GM23248 (cell line): ENCODE results near the gene ANO4. TPM values are rescaled to one million over a fixed set of nuclear protein-coding genes. Genes with fewer than 3 reads are reported as not detected.

Experiments
- DNase-seq: peaks from one replicate; pipeline ENCODE4 v3.0.0-alpha.2; 2015
- H2AFZ ChIP-seq: fragments of 200-600 bp; sonication (generic); 2 replicates; pipeline ENCODE4 v1.6.1; 2016; ENCODE audit warnings: antibody characterized with exemption
- H3F3A ChIP-seq: fragments of 200-600 bp; sonication (generic); 2 replicates; pipeline ENCODE4 v1.6.1; 2016; ENCODE audit warnings: mild to moderate bottlenecking, antibody characterized with exemption, mixed run types; ENCODE audit not compliant: insufficient read depth
- H3K27ac ChIP-seq: fragments of 200-600 bp; sonication (generic); 2 replicates; pipeline ENCODE4 v1.5.1; 2016; ENCODE audit warnings: mild to moderate bottlenecking
- H3K27me3 ChIP-seq: fragments of 200-600 bp; sonication (generic); replicated peaks from 2 replicates; pipeline ENCODE4 v1.6.1; 2016; ENCODE audit warnings: mild to moderate bottlenecking; ENCODE audit not compliant: insufficient read depth
- H3K36me3 ChIP-seq: fragments of 200-600 bp; sonication (generic); 2 replicates; pipeline ENCODE4 v1.6.1; 2016; ENCODE audit warnings: low read depth, mild to moderate bottlenecking
- H3K4me1 ChIP-seq: fragments of 200-600 bp; sonication (generic); 2 replicates; pipeline ENCODE4 v1.6.1; 2016; ENCODE audit warnings: mild to moderate bottlenecking; ENCODE audit not compliant: insufficient read depth
- H3K4me2 ChIP-seq: fragments of 200-600 bp; sonication (generic); one replicate; pipeline ENCODE4 v1.6.1; 2016; ENCODE audit warnings: mild to moderate bottlenecking; ENCODE audit not compliant: unreplicated experiment
- H3K4me3 ChIP-seq: fragments of 200-600 bp; sonication (generic); 2 replicates; pipeline ENCODE4 v1.5.1; 2016; ENCODE audit warnings: mild to moderate bottlenecking
- H3K79me2 ChIP-seq: fragments of 200-600 bp; sonication (generic); 2 replicates; pipeline ENCODE4 v1.6.1; 2016; ENCODE audit warnings: mild to moderate bottlenecking; ENCODE audit not compliant: insufficient read depth
- H3K9ac ChIP-seq: fragments of 200-600 bp; sonication (generic); 2 replicates; pipeline ENCODE4 v1.6.1; 2016; ENCODE audit warnings: mild to moderate bottlenecking
- H3K9me2 ChIP-seq: fragments of 200-600 bp; sonication (generic); 2 replicates; pipeline ENCODE4 v1.6.1; 2016; ENCODE audit warnings: mixed run types, mild to moderate bottlenecking, moderate library complexity; ENCODE audit not compliant: insufficient read depth
- H3K9me3 ChIP-seq: fragments of 200-600 bp; sonication (generic); one replicate; pipeline ENCODE4 v1.6.1; 2017; ENCODE audit warnings: low read depth
- H4K20me1 ChIP-seq: fragments of 200-600 bp; sonication (generic); 2 replicates; pipeline ENCODE4 v1.6.0; 2016; ENCODE audit not compliant: insufficient read depth
- EZH2 ChIP-seq: fragments of 200-600 bp; sonication (generic); IDR thresholded peaks from 2 replicates; pipeline ENCODE4 v1.6.1; 2018; ENCODE audit warnings: antibody characterized with exemption, mild to moderate bottlenecking; ENCODE audit not compliant: insufficient read depth, poor library complexity, severe bottlenecking
- EZH2phosphoT487 ChIP-seq: fragments of 200-600 bp; sonication (generic); IDR thresholded peaks from 2 replicates; pipeline ENCODE4 v1.6.1; 2018; ENCODE audit warnings: antibody characterized with exemption, moderate library complexity, mild to moderate bottlenecking, low read depth; ENCODE audit not compliant: insufficient read depth
- WGBS, 2 experiments: methylation state at CpG; one replicate each; pipeline ENCODE4 v1.1.6; 2015 to 2017; ENCODE audit warnings: low lambda C conversion rate in 2 of 2, low coverage in 1 of 2; ENCODE audit errors: missing lambda C conversion rate in 2 of 2; 5-methylcytosine and 5-hydroxymethylcytosine counted together
- in situ Hi-C: fragments of 300-500 bp; cut with MboI; formaldehyde crosslinking; loops from 2 replicates; pipeline ENCODE4 v1.15.0; 2020
- polyA plus RNA-seq: library from polyadenylated mRNA; unstranded; fragments of >200 nt; fragmentation: Nextera tagmentation; extraction: Ambion mirVana; gene quantifications from 2 replicates; pipeline ENCODE4 v1.2.1, GENCODE V29; 2016
- total RNA-seq: library from RNA; depleted of rRNA; stranded (reverse); fragments of >200 nt; shearing (Covaris generic); gene quantifications from 2 replicates; pipeline ENCODE4 v1.2.3, GENCODE V29; 2014

The ANO4 gene
- total and polyA plus RNA-seq, 2 experiments from 2014 or later, result 6.6 to 7.6 TPM

DNA sequence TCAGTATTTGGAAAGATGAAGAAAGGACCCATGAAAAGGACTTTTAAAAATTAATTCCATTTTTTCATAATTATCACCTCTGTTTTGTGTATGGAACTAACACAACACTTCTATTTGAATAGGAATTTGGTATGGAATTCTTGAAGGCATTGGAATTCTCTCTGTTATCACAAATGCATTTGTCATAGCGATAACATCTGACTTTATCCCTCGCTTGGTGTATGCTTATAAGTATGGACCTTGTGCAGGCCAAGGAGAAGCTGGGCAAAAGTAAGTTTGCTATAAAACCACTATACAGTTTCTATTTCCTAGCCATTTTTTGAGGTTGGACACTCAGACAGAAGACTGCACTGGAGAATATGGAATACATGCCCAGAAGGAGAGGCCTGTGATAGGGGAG, 316.9 kb downstream of the ANO4 start:
- Histone ChIP-seq H3K9me2 (no peaks in the 10 kb centered on the region), H3K4me3 (no peak overlapping the region), H3K9me3 (no peaks in the 10 kb centered on the region), H3K27me3 (no peaks in the 10 kb centered on the region), H3F3A (no peaks in the 10 kb centered on the region), H3K4me2 (no peak overlapping the region), H3K79me2 (no peaks in the 10 kb centered on the region), H3K36me3 (0 out of 2 replicates have a peak, but pooled peaks cover 4% of the 10 kb centered on the region), H3K9ac (no peak overlapping the region), H3K27ac (no peak overlapping the region), H2AFZ (no peak overlapping the region), H4K20me1 (no peaks in the 10 kb centered on the region), H3K4me1 (no peaks in the 10 kb centered on the region)
- in situ Hi-C loops, result no loop called here
- 96 to 98% methylated on average over 2 of the region's 2 CpGs for WGBS, 2 experiments
- DNase-seq, result no peak
- TF ChIP-seq EZH2phosphoT487 (no peak), EZH2 (no peak)

DNA sequence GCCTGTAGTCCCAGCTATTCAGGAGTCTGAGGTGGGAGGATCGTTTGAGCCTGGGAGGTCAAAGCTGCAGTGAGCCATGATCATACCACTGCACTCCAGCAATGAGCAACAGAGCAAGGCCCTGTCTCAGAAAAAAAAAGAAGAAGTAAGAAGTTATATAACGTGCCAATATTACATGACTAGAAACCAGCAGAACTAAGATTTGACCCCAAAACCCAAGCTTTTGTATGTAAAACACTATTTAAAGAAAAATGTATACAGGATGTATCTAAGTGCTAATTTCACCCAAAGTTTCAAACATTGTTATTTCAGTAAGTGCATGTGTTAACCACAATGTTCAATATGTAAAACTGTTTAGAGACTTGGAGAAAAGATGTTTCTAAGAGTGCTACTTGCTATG, 320.8 kb downstream of the ANO4 start:
- Histone ChIP-seq H3K27me3 (no peaks in the 10 kb centered on the region), H3K9ac (no peak overlapping the region), H2AFZ (no peak overlapping the region), H3K4me1 (no peaks in the 10 kb centered on the region), H3K9me2 (no peaks in the 10 kb centered on the region), H3K36me3 (0 out of 2 replicates have a peak, but pooled peaks cover 4% of the 10 kb centered on the region), H3K4me2 (no peak overlapping the region), H3K9me3 (no peaks in the 10 kb centered on the region), H3K79me2 (no peaks in the 10 kb centered on the region), H3K27ac (no peak overlapping the region), H3K4me3 (no peak overlapping the region), H3F3A (no peaks in the 10 kb centered on the region), H4K20me1 (no peaks in the 10 kb centered on the region)
- DNase-seq, result no peak
- no peak for TF ChIP-seq EZH2phosphoT487
- TF ChIP-seq EZH2, result no peak
- WGBS, 2 experiments, result 72 to 73% methylated on average over 2 of the region's 2 CpGs
- in situ Hi-C loops, result no loop called here

DNA sequence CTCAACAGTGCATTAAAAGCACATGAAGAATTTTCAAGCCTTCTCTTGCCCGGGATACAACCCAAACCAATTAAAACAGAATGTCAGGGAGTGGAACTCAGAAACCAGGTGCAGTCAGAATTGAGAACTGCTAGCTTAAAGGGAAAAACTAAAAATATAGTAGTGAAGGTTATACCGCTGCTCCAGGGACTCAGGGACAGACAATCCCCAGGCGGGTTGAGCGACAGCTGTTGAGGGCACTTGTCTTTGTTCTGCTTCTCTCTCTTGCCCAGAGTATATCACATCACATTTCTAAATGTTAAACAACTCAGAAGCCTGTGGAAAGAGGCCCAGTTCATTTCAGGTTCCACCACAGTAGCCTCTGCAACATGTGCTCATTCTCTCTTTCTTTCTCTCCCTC, 322.3 kb downstream of the ANO4 start:
- H3K36me3 ChIP-seq, result no peaks in the 10 kb centered on the region
- H3K27ac ChIP-seq, result no peak overlapping the region
- H3K4me1 ChIP-seq, result no peaks in the 10 kb centered on the region
- no peak for TF ChIP-seq EZH2
- no peak overlapping the region for H3K9ac ChIP-seq
- H3K9me2 ChIP-seq, result no peaks in the 10 kb centered on the region
- no peak overlapping the region for H3K4me3 ChIP-seq
- no peaks in the 10 kb centered on the region for H4K20me1 ChIP-seq
- no peaks in the 10 kb centered on the region for H3K9me3 ChIP-seq
- in situ Hi-C loops, result no loop called here
- no peak overlapping the region for H3K4me2 ChIP-seq
- WGBS, 2 experiments, result 55 to 63% methylated on average over 4 of the region's 4 CpGs
- no peaks in the 10 kb centered on the region for H3K79me2 ChIP-seq
- no peak for DNase-seq
- H2AFZ ChIP-seq, result no peak overlapping the region
- no peaks in the 10 kb centered on the region for H3K27me3 ChIP-seq
- no peaks in the 10 kb centered on the region for H3F3A ChIP-seq

DNA sequence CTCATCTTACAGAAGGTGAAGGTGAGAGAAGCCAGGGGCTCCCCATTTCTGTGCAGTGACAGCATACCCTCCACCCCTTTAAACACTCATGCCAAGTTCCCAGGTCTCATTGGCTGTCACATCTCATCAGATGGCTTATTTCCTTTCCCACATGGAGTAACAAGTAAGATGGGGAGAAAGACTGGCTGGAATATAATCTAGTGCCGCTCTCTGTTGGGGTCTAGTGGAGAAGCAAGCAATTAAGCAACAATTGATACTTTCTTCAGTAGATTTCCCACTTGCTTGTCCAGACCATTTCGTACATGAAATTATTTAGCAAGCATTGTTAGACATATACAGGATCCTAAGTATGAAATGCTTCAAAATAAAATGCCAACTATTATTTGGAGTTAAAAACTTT, 323.3 kb downstream of the ANO4 start:
- Histone ChIP-seq H3K27me3 (no peaks in the 10 kb centered on the region), H3K4me1 (no peaks in the 10 kb centered on the region), H3K79me2 (no peaks in the 10 kb centered on the region), H3K9me2 (no peaks in the 10 kb centered on the region), H3K36me3 (no peaks in the 10 kb centered on the region), H3K4me2 (no peak overlapping the region), H3K9me3 (no peaks in the 10 kb centered on the region), H3F3A (no peaks in the 10 kb centered on the region), H4K20me1 (no peaks in the 10 kb centered on the region), H3K9ac (no peak overlapping the region), H3K27ac (no peak overlapping the region), H3K4me3 (no peak overlapping the region), H2AFZ (no peak overlapping the region)
- TF ChIP-seq EZH2phosphoT487 (no peak), EZH2 (no peak)
- DNase-seq, result no peak
- 67 to 70% methylated on average over 2 of the region's 2 CpGs for WGBS, 2 experiments
- in situ Hi-C loops, result no loop called here
